Endothelial cell of umbilical vein (primary cell): ENCODE results near the gene OBP2B. TPM values are rescaled to one million over a fixed set of nuclear protein-coding genes. Genes with fewer than 3 reads are reported as not detected.

Experiments
- BruUV-seq: library from RNA; stranded (reverse); fragments of 400-500 nt; replicated peaks from 2 replicates; lab custom pipeline; 2021; lab: Mats Ljungman, UMichigan
- CTCF ChIA-PET: fragments of 300-600, 350-600 bp; sonication (Branson Sonifier 250); formaldehyde crosslinking; loops from one replicate; lab custom pipeline; 2021; ENCODE audit warnings: antibody characterized with exemption, inconsistent platforms; lab: Charles Lee
- POLR2A ChIA-PET: fragments of 300-600, 350-600 bp; sonication (Branson Sonifier 250); formaldehyde crosslinking; loops from one replicate; lab custom pipeline; 2021; ENCODE audit warnings: antibody characterized with exemption, inconsistent platforms; lab: Charles Lee
- DNase-seq: peaks from one replicate; pipeline ENCODE4 v3.0.0-alpha.2; 2011; ENCODE audit warnings: low read depth, low spot score
- FAIRE-seq: peaks from 2 replicates; lab custom pipeline; 2011; peaks lifted over from hg19 to GRCh38; lab: Jason Lieb, UNC
- H2AFZ ChIP-seq: 2 replicates; pipeline ENCODE4 v1.6.0; 2012; ENCODE audit warnings: low read depth, low read length, control low read depth, inconsistent platforms
- H3K27ac ChIP-seq: 2 replicates; pipeline ENCODE4 v1.5.1; 2011; ENCODE audit warnings: low read depth, mild to moderate bottlenecking, control low read depth, low read length, moderate library complexity; ENCODE audit not compliant: insufficient read depth
- H3K27me3 ChIP-seq, 2 experiments: 2 replicates each; pipeline versions ENCODE4 v1.6.0 to v1.6.1; 2011; ENCODE audit warnings: low read length in 2 of 2, mixed read lengths in 1 of 2; ENCODE audit not compliant: control insufficient read depth in 2 of 2, insufficient read depth in 2 of 2
- H3K36me3 ChIP-seq, 2 experiments: 2 replicates in 1 of 2; 3 replicates in 1 of 2; pipeline ENCODE4 v1.5.1; 2011; ENCODE audit warnings: low read length in 2 of 2, mild to moderate bottlenecking in 1 of 2, moderate library complexity in 1 of 2; ENCODE audit not compliant: control insufficient read depth in 2 of 2, insufficient read depth in 2 of 2; ENCODE audit errors: extremely low read depth in 1 of 2
- H3K4me1 ChIP-seq: 3 replicates; pipeline ENCODE4 v1.5.1; 2011; ENCODE audit warnings: mild to moderate bottlenecking, low read length; ENCODE audit not compliant: control insufficient read depth, insufficient read depth; ENCODE audit errors: extremely low read depth
- H3K4me2 ChIP-seq: 2 replicates; pipeline ENCODE4 v1.6.1; 2011; ENCODE audit warnings: low read length, control low read depth, mixed read lengths; ENCODE audit not compliant: insufficient read depth
- H3K4me3 ChIP-seq, 3 experiments: fragments of 200-600 bp in 1 of 3; sonication (generic), shearing (Covaris generic) in 1 of 3; replicated peaks in 1 of 3; 2 replicates each; pipeline ENCODE4 v1.5.1; 2011 to 2016; ENCODE audit warnings: control low read depth in 3 of 3, low read length in 3 of 3, mild to moderate bottlenecking in 2 of 3, inconsistent platforms in 1 of 3, low read depth in 1 of 3, moderate library complexity in 1 of 3; ENCODE audit not compliant: insufficient read depth in 1 of 3
- H3K79me2 ChIP-seq: 2 replicates; pipeline ENCODE4 v1.6.0; 2012; ENCODE audit warnings: low read length, inconsistent platforms; ENCODE audit not compliant: control insufficient read depth, insufficient read depth
- H3K9ac ChIP-seq: replicated peaks from 2 replicates; pipeline ENCODE3; 2011; ENCODE audit warnings: low read length, control low read depth; ENCODE audit not compliant: insufficient read depth; ENCODE audit errors: extremely low read depth
- H3K9me1 ChIP-seq: replicated peaks from 3 replicates; pipeline ENCODE4 v1.6.0; 2011; ENCODE audit warnings: mild to moderate bottlenecking, low read length; ENCODE audit not compliant: control insufficient read depth, insufficient read depth; ENCODE audit errors: extremely low read depth
- H3K9me3 ChIP-seq: replicated peaks from 2 replicates; pipeline ENCODE4 v1.5.1; 2012; ENCODE audit warnings: low read length, inconsistent platforms; ENCODE audit not compliant: control insufficient read depth, insufficient read depth
- H4K20me1 ChIP-seq: replicated peaks from 2 replicates; pipeline ENCODE3; 2011; ENCODE audit warnings: mild to moderate bottlenecking, low read length; ENCODE audit not compliant: control insufficient read depth, insufficient read depth; ENCODE audit errors: extremely low read depth
- CTCF ChIP-seq, 2 donors: IDR thresholded peaks; 1 replicate in 1 of 2; 2 replicates in 1 of 2; pipeline ENCODE4 v1.5.1; 2011; ENCODE audit warnings: low read length in 2 of 2, mild to moderate bottlenecking in 2 of 2, moderate library complexity in 2 of 2, control low read depth in 1 of 2, inconsistent platforms in 1 of 2, low read depth in 1 of 2; ENCODE audit not compliant: insufficient read depth in 1 of 2; ENCODE audit errors: extremely low read depth in 1 of 2
- EZH2 ChIP-seq: IDR thresholded peaks from 2 replicates; pipeline ENCODE4 v1.6.1; 2012; ENCODE audit warnings: borderline replicate concordance, low read depth, mild to moderate bottlenecking, moderate library complexity, low read length, inconsistent platforms; ENCODE audit not compliant: severe bottlenecking
- FOS ChIP-seq: IDR thresholded peaks from 2 replicates; pipeline ENCODE4 v1.6.1; 2011; ENCODE audit warnings: mild to moderate bottlenecking, low read length, moderate library complexity, borderline replicate concordance; ENCODE audit not compliant: insufficient read depth
- GATA2 ChIP-seq: IDR thresholded peaks from 2 replicates; pipeline ENCODE4 v1.7.0; 2011; ENCODE audit warnings: low read depth, mild to moderate bottlenecking, moderate library complexity, mixed read lengths, low read length; ENCODE audit not compliant: insufficient read length, insufficient read depth
- JUN ChIP-seq: IDR thresholded peaks from 2 replicates; pipeline ENCODE4 v1.6.1; 2011; ENCODE audit warnings: borderline replicate concordance, low read depth; ENCODE audit not compliant: insufficient read length, insufficient read depth
- MAX ChIP-seq: IDR thresholded peaks from 2 replicates; pipeline ENCODE4 v1.6.1; 2011; ENCODE audit not compliant: insufficient read depth, insufficient read length
- MYC ChIP-seq: IDR thresholded peaks from one replicate; pipeline ENCODE4 v1.6.1; 2011; ENCODE audit warnings: mild to moderate bottlenecking, low read depth, low read length
- POLR2A ChIP-seq: IDR thresholded peaks from 2 replicates; pipeline ENCODE4 v1.6.1; 2012; ENCODE audit warnings: low read depth, mild to moderate bottlenecking, control low read depth, low read length
- POLR2AphosphoS5 ChIP-seq: IDR thresholded peaks from 2 replicates; pipeline ENCODE4 v1.6.1; 2012; ENCODE audit warnings: low read depth, mild to moderate bottlenecking, control low read depth, low read length, moderate library complexity; ENCODE audit not compliant: insufficient read depth
- dilution Hi-C: fragments of 300-500 bp; cut with MboI; formaldehyde crosslinking; loops from one replicate; pipeline ENCODE4 v1.15.0; 2019; ENCODE audit warnings: low sequenced_read_pairs; ENCODE audit not compliant: extremely low pct_ligation_motif_present
- intact Hi-C: fragments of 100-400 bp; cut with micrococcal nuclease; formaldehyde crosslinking; loops from one replicate; pipeline ENCODE4 v1.10.0; 2022
- polyA plus RNA-seq, 4 experiments: library from polyadenylated mRNA; depleted of rRNA in 3 of 4; stranded (reverse) in 3 of 4; unstranded in 1 of 4; fragments of >200 nt; gene quantifications; 2 replicates each; pipeline versions ENCODE4 v1.2.1 to v1.2.3, GENCODE V29; 2011 to 2012; ENCODE audit warnings: missing spikeins in 1 of 4
- total RNA-seq: library from RNA; stranded (reverse); gene quantifications from 2 replicates; pipeline ENCODE4 v1.2.3, GENCODE V29; 2021

Gene OBP2B
- total and polyA plus RNA-seq, 2 donors (not counting 3 experiments of a cell fraction or from before 2014, with no cell fraction given): not detected

GRCh38 chr9:133246991-133247390 is 37.9 kb upstream of the OBP2B start:
- no peaks in the 10 kb centered on the region for H3K9me3 ChIP-seq
- no peaks in the 10 kb centered on the region for H3K4me1 ChIP-seq
- no peaks in the 10 kb centered on the region for H3K9me1 ChIP-seq
- dilution Hi-C loops (no loop called here), intact Hi-C loops (no loop called here)
- BruUV-seq: no TSS peak
- no peak overlapping the region for H2AFZ ChIP-seq
- H3K4me2 ChIP-seq: no peak overlapping the region
- POLR2A ChIA-PET: no interaction called here
- no peak overlapping the region for H3K9ac ChIP-seq
- DNase-seq: no peak
- FAIRE-seq: no peak
- no peaks in the 10 kb centered on the region for H3K79me2 ChIP-seq
- H3K27ac ChIP-seq: no peak overlapping the region
- no peaks in the 10 kb centered on the region for H3K36me3 ChIP-seq
- CTCF ChIA-PET: interaction anchor here (0.8 to 1.2 kb wide), 2 partner anchors 8 to 58 kb away, joined by 3 to 4 read pairs; no protein-coding TSS in a partner anchor
- no peaks in the 10 kb centered on the region for H4K20me1 ChIP-seq
- no peak for TF ChIP-seq CTCF (IDR thresholded peaks at IDR 0.05; ENCODE audit: extremely low read depth in 1 of 2, insufficient read depth in 1 of 2, low read depth in 1 of 2, low read length in 2 of 2)
- TF ChIP-seq JUN: no peak
- TF ChIP-seq FOS: no peak
- no peak for TF ChIP-seq MAX
- no peak overlapping the region for H3K4me3 ChIP-seq
- peaks cover 4 to 6% of the 10 kb centered on the region in 2 experiments for H3K27me3 ChIP-seq

DNA sequence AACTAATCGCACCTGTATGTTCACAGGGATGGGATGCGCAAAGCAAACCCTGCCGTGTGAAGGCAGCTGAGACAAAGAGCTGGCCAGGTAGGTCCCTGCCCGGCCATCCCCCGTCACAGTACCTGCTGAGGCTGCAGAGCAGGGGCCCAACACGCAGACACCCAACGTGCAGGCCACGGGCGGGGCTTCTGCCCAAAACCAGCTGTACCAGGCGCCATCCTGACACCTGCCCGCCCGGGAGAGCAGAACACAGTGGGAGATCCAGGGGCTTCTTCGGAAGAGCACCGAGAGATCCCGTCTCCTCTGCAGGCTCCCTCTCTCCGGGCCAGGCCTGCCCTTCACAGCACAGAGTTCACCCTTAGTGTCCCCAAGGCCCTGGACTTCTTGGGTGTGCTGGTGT is 37.5 kb upstream of the OBP2B start:
- dilution Hi-C loops: no loop called here
- no peak overlapping the region for H2AFZ ChIP-seq
- intact Hi-C loops: no loop called here
- no peaks in the 10 kb centered on the region for H3K36me3 ChIP-seq
- CTCF ChIA-PET: interaction anchor here (0.8 kb wide), 1 partner anchor 57 kb away, joined by 3 read pairs; no protein-coding TSS in a partner anchor
- no peak overlapping the region for H3K9ac ChIP-seq
- FAIRE-seq (no peak), DNase-seq (no peak)
- TF ChIP-seq EZH2: no peak
- no peak for TF ChIP-seq MAX
- no peak for TF ChIP-seq GATA2
- no peak for TF ChIP-seq FOS
- no peak for TF ChIP-seq POLR2A
- TF ChIP-seq CTCF (IDR thresholded peaks at IDR 0.05; ENCODE audit: extremely low read depth in 1 of 2, insufficient read depth in 1 of 2, low read depth in 1 of 2, low read length in 2 of 2): no peak
- no peak for TF ChIP-seq JUN
- TF ChIP-seq MYC: no peak
- no peak for TF ChIP-seq POLR2AphosphoS5
- POLR2A ChIA-PET: no interaction called here
- no peaks in the 10 kb centered on the region for H3K9me1 ChIP-seq
- no TSS peak for BruUV-seq
- H3K79me2 ChIP-seq: no peaks in the 10 kb centered on the region
- H3K27ac ChIP-seq: no peak overlapping the region
- H3K4me3 ChIP-seq: no peak overlapping the region
- no peak overlapping the region for H3K4me2 ChIP-seq
- no peaks in the 10 kb centered on the region for H4K20me1 ChIP-seq
- peaks cover 4 to 6% of the 10 kb centered on the region in 2 experiments for H3K27me3 ChIP-seq
- no peaks in the 10 kb centered on the region for H3K4me1 ChIP-seq
- no peaks in the 10 kb centered on the region for H3K9me3 ChIP-seq
